Loucy (cell line): Measurements from ENCODE around the gene PSMG4.

Experiments
- EZH2phosphoT487 ChIP-seq: fragments of 200-600 bp; IDR thresholded peaks from 2 replicates; pipeline ENCODE4 v1.6.1; 2018; ENCODE audit warnings: antibody characterized with exemption, mild to moderate bottlenecking, moderate library complexity, borderline replicate concordance
- TF ChIP-seq, protein P1 (sequence below): fragments of 200-600 bp; sonication (generic); conservative IDR thresholded peaks from 2 replicates; pipeline ENCODE4 v1.5.1; 2014; ENCODE audit warnings: mild to moderate bottlenecking, antibody characterized with exemption, low read length

DNA sequence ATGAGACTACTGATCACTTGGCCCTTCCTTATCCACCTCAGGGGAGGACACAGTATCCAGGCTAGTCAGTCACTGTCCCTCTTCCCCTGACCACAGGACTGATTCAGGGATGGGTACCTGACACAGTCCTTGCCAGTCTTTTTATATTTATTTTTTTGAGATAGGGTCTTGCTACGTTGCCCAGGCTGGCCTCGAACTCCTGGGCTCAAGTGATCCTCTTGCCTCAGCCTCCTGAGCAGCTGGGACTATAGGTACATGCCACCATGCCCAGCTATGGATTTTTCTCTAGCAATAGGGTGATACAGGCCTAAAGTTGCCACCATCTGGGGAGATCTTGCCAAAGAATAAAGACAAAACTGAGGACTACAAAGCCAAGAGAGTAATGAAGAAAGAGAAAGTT is 41.5 kb upstream of the PSMG4 start:
- TF ChIP-seq, protein P1, sequence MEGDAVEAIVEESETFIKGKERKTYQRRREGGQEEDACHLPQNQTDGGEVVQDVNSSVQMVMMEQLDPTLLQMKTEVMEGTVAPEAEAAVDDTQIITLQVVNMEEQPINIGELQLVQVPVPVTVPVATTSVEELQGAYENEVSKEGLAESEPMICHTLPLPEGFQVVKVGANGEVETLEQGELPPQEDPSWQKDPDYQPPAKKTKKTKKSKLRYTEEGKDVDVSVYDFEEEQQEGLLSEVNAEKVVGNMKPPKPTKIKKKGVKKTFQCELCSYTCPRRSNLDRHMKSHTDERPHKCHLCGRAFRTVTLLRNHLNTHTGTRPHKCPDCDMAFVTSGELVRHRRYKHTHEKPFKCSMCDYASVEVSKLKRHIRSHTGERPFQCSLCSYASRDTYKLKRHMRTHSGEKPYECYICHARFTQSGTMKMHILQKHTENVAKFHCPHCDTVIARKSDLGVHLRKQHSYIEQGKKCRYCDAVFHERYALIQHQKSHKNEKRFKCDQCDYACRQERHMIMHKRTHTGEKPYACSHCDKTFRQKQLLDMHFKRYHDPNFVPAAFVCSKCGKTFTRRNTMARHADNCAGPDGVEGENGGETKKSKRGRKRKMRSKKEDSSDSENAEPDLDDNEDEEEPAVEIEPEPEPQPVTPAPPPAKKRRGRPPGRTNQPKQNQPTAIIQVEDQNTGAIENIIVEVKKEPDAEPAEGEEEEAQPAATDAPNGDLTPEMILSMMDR, result no peak
- no peak for TF ChIP-seq EZH2phosphoT487
